Activated CD8-positive, alpha-beta memory T cell treated with anti-CD3 and anti-CD28 coated beads, Interleukin-2, amount 10 ng/mL, durations not matched to agents 7 days and 5 days (primary cell): ENCODE results near the gene FBXW5. TPM values are rescaled to one million over a fixed set of nuclear protein-coding genes. Genes with fewer than 3 reads are reported as not detected.

Experiments used
- ATAC-seq: fragments of 150-1000 bp; cut with Tn5 transposase; one replicate; pipeline ENCODE4 v1.10.0; 2021; ENCODE audit warnings: moderate library complexity
- CTCF ChIA-PET: fragments of 350-600 bp; sonication (Branson Sonifier 250); formaldehyde crosslinking; loops from one replicate; lab custom pipeline; 2021; ENCODE audit warnings: antibody characterized with exemption; lab: Charles Lee
- DNase-seq: peaks from one replicate; pipeline ENCODE4 v3.0.0-alpha.2; 2020
- H3K27ac Mint-ChIP-seq: one replicate; pipeline ENCODE4 v1.8.0; 2021; ENCODE audit warnings: mild to moderate bottlenecking, mixed read lengths
- H3K27me3 Mint-ChIP-seq: one replicate; pipeline ENCODE4 v1.8.0; 2021; ENCODE audit warnings: mixed read lengths
- H3K36me3 Mint-ChIP-seq: one replicate; pipeline ENCODE4 v1.8.0; 2021; ENCODE audit warnings: mild to moderate bottlenecking, mixed read lengths
- H3K4me1 Mint-ChIP-seq: one replicate; pipeline ENCODE4 v1.8.0; 2021; ENCODE audit warnings: mixed read lengths
- H3K4me3 Mint-ChIP-seq: one replicate; pipeline ENCODE4 v1.8.0; 2021; ENCODE audit warnings: mild to moderate bottlenecking, moderate library complexity, mixed read lengths
- H3K9me3 Mint-ChIP-seq: one replicate; pipeline ENCODE4 v1.8.0; 2022; ENCODE audit warnings: low read depth, mixed read lengths
- total RNA-seq, 2 experiments: library from RNA; stranded (reverse); gene quantifications; one replicate each; pipeline ENCODE4 v1.2.3, GENCODE V29; 2021

Gene FBXW5
- total RNA-seq, 2 experiments from 2014 or later, result 106 to 107 TPM

- H3K27ac Mint-ChIP-seq, result no peak overlapping the region
- H3K27me3 Mint-ChIP-seq, result no peaks in the 10 kb centered on the region
- H3K4me1 Mint-ChIP-seq, result peaks cover 36% of the 10 kb centered on the region
- ATAC-seq (no peak), DNase-seq (no peak)
- H3K4me3 Mint-ChIP-seq, result no peak overlapping the region
- H3K36me3 Mint-ChIP-seq, result peaks cover 26% of the 10 kb centered on the region
- CTCF ChIA-PET, result no interaction called here
- no peaks in the 10 kb centered on the region for H3K9me3 Mint-ChIP-seq
Measured at GRCh38 chr9:136890661-136891060, 53.9 kb downstream of the FBXW5 start.

Other genes starting within 250 kb of the FBXW5 start
- gene DIPK1B, start 232.2 kb downstream of the FBXW5 start, total RNA-seq, result not detected
- gene LCN10, start 201.8 kb downstream of the FBXW5 start, total RNA-seq, result under 1 TPM in 1 of 2 experiments, not detected in 1; 0.68 TPM
- not detected for gene LCN6, start 196.2 kb downstream of the FBXW5 start, total RNA-seq
- gene LCN8, start 186.5 kb downstream of the FBXW5 start, total RNA-seq, result not detected
- gene LCN15, start 180.2 kb downstream of the FBXW5 start, total RNA-seq, result not detected
- 10 to 100 TPM; 31.7 to 32.8 TPM for gene TMEM141, start 153.4 kb downstream of the FBXW5 start, total RNA-seq
- gene CCDC183, start 148.4 kb downstream of the FBXW5 start, total RNA-seq, result under 1 TPM; 0.26 to 0.91 TPM
- 100 to 1,000 TPM; 113 to 123 TPM for gene RABL6, start 136.8 kb downstream of the FBXW5 start, total RNA-seq
- 1 to 10 TPM; 3.9 to 4.4 TPM for gene AJM1, start 102.3 kb downstream of the FBXW5 start, total RNA-seq
- gene PHPT1, start 95.3 kb downstream of the FBXW5 start, total RNA-seq, result 100 to 1,000 TPM in 1 of 2 experiments, 10 to 100 TPM in 1; 96.8 to 116 TPM
- gene MAMDC4, start 92.4 kb downstream of the FBXW5 start, total RNA-seq, result 10 to 100 TPM; 13.4 to 15.5 TPM
- gene EDF1, start 78.4 kb downstream of the FBXW5 start, total RNA-seq, result 100 to 1,000 TPM; 283 to 360 TPM
- 10 to 100 TPM; 58.4 to 67.6 TPM for gene TRAF2, start 58.2 kb downstream of the FBXW5 start, total RNA-seq
- gene C8G, start 505 bp upstream of the FBXW5 start, total RNA-seq, result 1 to 10 TPM in 1 of 2 experiments, not detected in 1; 1.7 TPM
- 1 to 10 TPM in 1 of 2 experiments, under 1 TPM in 1; 0.68 to 1.2 TPM for gene LCN12, start 7.5 kb upstream of the FBXW5 start, total RNA-seq
- gene PTGDS, start 32.8 kb upstream of the FBXW5 start, total RNA-seq, result 1 to 10 TPM; 1.2 to 3.2 TPM
- gene LCNL1, start 38.3 kb upstream of the FBXW5 start, total RNA-seq, result under 1 TPM in 1 of 2 experiments, not detected in 1; 0.09 TPM
- 10 to 100 TPM; 68.6 to 94.8 TPM for gene PAXX, start 47.7 kb upstream of the FBXW5 start, total RNA-seq
- 1 to 10 TPM; 3.8 to 7.8 TPM for gene CLIC3, start 51.8 kb upstream of the FBXW5 start, total RNA-seq
- 10 to 100 TPM; 30.0 to 73.6 TPM for gene ABCA2, start 83.5 kb upstream of the FBXW5 start, total RNA-seq
- gene FUT7, start 87.3 kb upstream of the FBXW5 start, total RNA-seq, result 1 to 10 TPM in 1 of 2 experiments, under 1 TPM in 1; 0.68 to 2.8 TPM
- 10 to 100 TPM; 30.4 to 55.6 TPM for gene NPDC1, start 101.4 kb upstream of the FBXW5 start, total RNA-seq
- gene ENTPD2, start 109.3 kb upstream of the FBXW5 start, total RNA-seq, result not detected
- gene SAPCD2, start 125.8 kb upstream of the FBXW5 start, total RNA-seq, result 10 to 100 TPM; 31.9 to 40.1 TPM
- gene UAP1L1, start 132.8 kb upstream of the FBXW5 start, total RNA-seq, result 10 to 100 TPM; 32.6 to 35.3 TPM
- gene MAN1B1, start 142.2 kb upstream of the FBXW5 start, total RNA-seq, result 10 to 100 TPM; 43.8 to 60.6 TPM
- gene DPP7, start 170.0 kb upstream of the FBXW5 start, total RNA-seq, result 100 to 1,000 TPM; 271 to 321 TPM
- gene GRIN1, start 194.4 kb upstream of the FBXW5 start, total RNA-seq, result not detected
- gene LRRC26, start 225.3 kb upstream of the FBXW5 start, total RNA-seq, result under 1 TPM in 1 of 2 experiments, not detected in 1; 0.30 TPM
- not detected for gene TMEM210, start 227.3 kb upstream of the FBXW5 start, total RNA-seq
- 10 to 100 TPM; 59.8 to 69.7 TPM for gene ANAPC2, start 243.8 kb upstream of the FBXW5 start, total RNA-seq
- 10 to 100 TPM; 80.2 to 91.3 TPM for gene SSNA1, start 243.9 kb upstream of the FBXW5 start, total RNA-seq